Caco-2 (cell line): Measurements from ENCODE around the gene GABRG3. TPM values are rescaled to one million over a fixed set of nuclear protein-coding genes. Genes with fewer than 3 reads are reported as not detected.

ENCODE experiments used
- BruUV-seq: library from RNA; stranded (reverse); fragments of 400-500 nt; replicated peaks from 2 replicates; lab custom pipeline; 2021; lab: Mats Ljungman, UMichigan
- CTCF ChIA-PET: fragments of 300-600 bp; sonication (Branson Sonifier 250); formaldehyde crosslinking; loops from one replicate; lab custom pipeline; 2022; ENCODE audit warnings: antibody characterized with exemption; lab: Charles Lee
- POLR2A ChIA-PET: fragments of 300-600 bp; sonication (Branson Sonifier 250); formaldehyde crosslinking; loops from one replicate; lab custom pipeline; 2022; ENCODE audit warnings: antibody characterized with exemption; lab: Charles Lee
- DNase-seq, 2 experiments: peaks; one replicate each; pipeline versions ENCODE4 v3.0.0 to v3.0.0-alpha.2; 2020 to 2022
- H3K27me3 ChIP-seq: replicated peaks from 2 replicates; pipeline ENCODE4 v1.6.0; 2011; ENCODE audit warnings: low read length; ENCODE audit not compliant: control insufficient read depth, insufficient read depth
- H3K36me3 ChIP-seq: 2 replicates; pipeline ENCODE4 v1.5.1; 2011; ENCODE audit warnings: low read length; ENCODE audit not compliant: control insufficient read depth, insufficient read depth
- H3K4me1 ChIP-seq: fragments of 250-450 bp; sonication (Bioruptor Pico); 2 replicates; pipeline ENCODE4 v1.5.1; 2020; ENCODE audit warnings: mild to moderate bottlenecking
- H3K4me3 ChIP-seq: 2 replicates; pipeline ENCODE4 v1.5.1; 2011; ENCODE audit warnings: low read depth, mild to moderate bottlenecking, control low read depth, low read length
- H3K9me3 ChIP-seq: fragments of 250-450 bp; sonication (Bioruptor Pico); 2 replicates; pipeline ENCODE4 v1.5.1; 2020; ENCODE audit warnings: mild to moderate bottlenecking, moderate library complexity
- H3K27ac Mint-ChIP-seq: one replicate; pipeline ENCODE4 v1.8.0; 2022; ENCODE audit warnings: mixed read lengths; ENCODE audit not compliant: unreplicated experiment
- H3K27me3 Mint-ChIP-seq: one replicate; pipeline ENCODE4 v1.8.0; 2022; ENCODE audit warnings: mixed read lengths; ENCODE audit not compliant: insufficient read depth, unreplicated experiment
- H3K36me3 Mint-ChIP-seq: one replicate; pipeline ENCODE4 v1.8.0; 2022; ENCODE audit warnings: mild to moderate bottlenecking, mixed read lengths; ENCODE audit not compliant: insufficient read depth, unreplicated experiment
- H3K4me1 Mint-ChIP-seq: one replicate; pipeline ENCODE4 v1.8.0; 2022; ENCODE audit warnings: low read depth, mixed read lengths; ENCODE audit not compliant: unreplicated experiment
- H3K4me3 Mint-ChIP-seq: one replicate; pipeline ENCODE4 v1.8.0; 2022; ENCODE audit warnings: mild to moderate bottlenecking, moderate library complexity, mixed read lengths; ENCODE audit not compliant: unreplicated experiment
- H3K9me3 Mint-ChIP-seq: one replicate; pipeline ENCODE4 v1.8.0; 2022; ENCODE audit warnings: mixed read lengths; ENCODE audit not compliant: unreplicated experiment
- intact Hi-C: fragments of 100-400 bp; cut with micrococcal nuclease; formaldehyde crosslinking; loops from one replicate; pipeline ENCODE4 v1.10.0; 2022; ENCODE audit not compliant: unreplicated experiment
- total RNA-seq: library from RNA; stranded (reverse); gene quantifications from 2 replicates; pipeline ENCODE4 v1.2.3, GENCODE V29; 2022
- TF ChIP-seq, protein P1 (sequence below), 2 experiments: fragments of 200-600 bp in 1 of 2; IDR thresholded peaks; 1 replicate in 1 of 2; 2 replicates in 1 of 2; pipeline versions ENCODE4 v1.5.1 to v1.8.0; 2011 to 2022; ENCODE audit warnings: antibody characterized with exemption in 1 of 2, control low read depth in 1 of 2, inconsistent platforms in 1 of 2, low read depth in 1 of 2, low read length in 1 of 2, mild to moderate bottlenecking in 1 of 2, moderate library complexity in 1 of 2; ENCODE audit not compliant: insufficient read depth in 1 of 2, severe bottlenecking in 1 of 2, unreplicated experiment in 1 of 2

GABRG3 gene
- total RNA-seq, 1 experiment from 2014 or later: not detected

DNA sequence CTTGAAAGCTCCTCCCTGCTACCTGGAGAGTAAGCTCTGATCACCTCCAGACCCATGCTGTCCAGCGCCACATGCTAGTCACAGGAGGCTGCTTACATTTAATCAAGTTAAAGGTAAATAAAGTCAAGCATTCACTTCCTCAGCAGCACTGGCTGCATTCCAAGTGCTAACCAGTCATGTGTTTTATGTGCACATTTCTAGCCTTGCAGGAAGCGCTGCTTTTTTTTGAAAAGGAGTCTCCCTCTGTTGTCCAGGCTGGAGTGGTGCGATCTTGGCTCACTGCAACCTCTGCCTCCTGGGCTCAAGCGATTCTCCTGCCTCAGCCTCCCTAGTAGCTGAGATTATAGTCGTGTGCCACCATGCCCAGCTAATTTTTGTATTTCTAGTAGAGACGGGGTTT lies 279.2 kb downstream of the GABRG3 start:
- CTCF ChIA-PET: no interaction called here
- Mint-ChIP-seq H3K4me3 (no peak overlapping the region), H3K9me3 (no peaks in the 10 kb centered on the region), H3K27me3 (peaks cover 5% of the 10 kb centered on the region), H3K4me1 (no peaks in the 10 kb centered on the region), H3K36me3 (peaks cover 4% of the 10 kb centered on the region), H3K27ac (no peak overlapping the region)
- TF ChIP-seq, protein P1, sequence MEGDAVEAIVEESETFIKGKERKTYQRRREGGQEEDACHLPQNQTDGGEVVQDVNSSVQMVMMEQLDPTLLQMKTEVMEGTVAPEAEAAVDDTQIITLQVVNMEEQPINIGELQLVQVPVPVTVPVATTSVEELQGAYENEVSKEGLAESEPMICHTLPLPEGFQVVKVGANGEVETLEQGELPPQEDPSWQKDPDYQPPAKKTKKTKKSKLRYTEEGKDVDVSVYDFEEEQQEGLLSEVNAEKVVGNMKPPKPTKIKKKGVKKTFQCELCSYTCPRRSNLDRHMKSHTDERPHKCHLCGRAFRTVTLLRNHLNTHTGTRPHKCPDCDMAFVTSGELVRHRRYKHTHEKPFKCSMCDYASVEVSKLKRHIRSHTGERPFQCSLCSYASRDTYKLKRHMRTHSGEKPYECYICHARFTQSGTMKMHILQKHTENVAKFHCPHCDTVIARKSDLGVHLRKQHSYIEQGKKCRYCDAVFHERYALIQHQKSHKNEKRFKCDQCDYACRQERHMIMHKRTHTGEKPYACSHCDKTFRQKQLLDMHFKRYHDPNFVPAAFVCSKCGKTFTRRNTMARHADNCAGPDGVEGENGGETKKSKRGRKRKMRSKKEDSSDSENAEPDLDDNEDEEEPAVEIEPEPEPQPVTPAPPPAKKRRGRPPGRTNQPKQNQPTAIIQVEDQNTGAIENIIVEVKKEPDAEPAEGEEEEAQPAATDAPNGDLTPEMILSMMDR (IDR thresholded peaks at IDR 0.05; ENCODE audit: insufficient read depth in 1 of 2, low read depth in 1 of 2, low read length in 1 of 2, severe bottlenecking in 1 of 2, unreplicated experiment in 1 of 2): no peak
- no peaks in the 10 kb centered on the region for H3K36me3 ChIP-seq
- no peak for DNase-seq
- POLR2A ChIA-PET: no interaction called here
- H3K27me3 ChIP-seq: no peaks in the 10 kb centered on the region
- intact Hi-C loops: no loop called here
- no peaks in the 10 kb centered on the region for H3K4me1 ChIP-seq
- H3K9me3 ChIP-seq: no peaks in the 10 kb centered on the region
- H3K4me3 ChIP-seq: no peak overlapping the region
- no TSS peak for BruUV-seq

DNA sequence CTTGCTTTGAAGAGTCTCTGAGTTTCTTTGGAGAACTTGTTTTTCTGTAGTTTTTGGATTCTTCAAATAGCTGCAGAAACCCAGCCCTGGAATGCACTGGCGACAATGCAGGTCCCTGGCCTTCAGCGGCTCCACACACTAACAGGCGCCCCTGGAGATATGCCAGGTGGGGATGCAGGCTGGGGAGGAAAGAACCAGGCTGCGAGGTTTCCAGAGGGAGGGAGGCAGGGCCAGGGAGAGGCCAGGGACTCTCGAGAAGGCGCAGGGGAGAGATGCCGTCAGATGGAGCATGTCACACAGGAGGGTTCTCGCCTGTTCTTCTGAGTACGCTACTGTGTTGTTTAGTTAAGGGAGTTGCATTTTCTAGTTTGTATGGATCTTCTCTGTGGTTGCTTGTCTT lies 283.1 kb downstream of the GABRG3 start:
- Mint-ChIP-seq H3K36me3 (no peaks in the 10 kb centered on the region), H3K4me1 (no peaks in the 10 kb centered on the region), H3K27ac (no peak overlapping the region), H3K9me3 (peaks cover 7% of the 10 kb centered on the region), H3K4me3 (no peak overlapping the region), H3K27me3 (no peaks in the 10 kb centered on the region)
- ChIA-PET POLR2A (no interaction called here), CTCF (no interaction called here)
- TF ChIP-seq, protein P1 (IDR thresholded peaks at IDR 0.05; ENCODE audit: insufficient read depth in 1 of 2, low read depth in 1 of 2, low read length in 1 of 2, severe bottlenecking in 1 of 2, unreplicated experiment in 1 of 2): no peak
- Histone ChIP-seq H3K36me3 (no peaks in the 10 kb centered on the region), H3K4me3 (no peak overlapping the region), H3K4me1 (no peaks in the 10 kb centered on the region), H3K9me3 (no peaks in the 10 kb centered on the region), H3K27me3 (no peaks in the 10 kb centered on the region)
- no peak for DNase-seq
- intact Hi-C loops: no loop called here
- BruUV-seq: no TSS peak

DNA sequence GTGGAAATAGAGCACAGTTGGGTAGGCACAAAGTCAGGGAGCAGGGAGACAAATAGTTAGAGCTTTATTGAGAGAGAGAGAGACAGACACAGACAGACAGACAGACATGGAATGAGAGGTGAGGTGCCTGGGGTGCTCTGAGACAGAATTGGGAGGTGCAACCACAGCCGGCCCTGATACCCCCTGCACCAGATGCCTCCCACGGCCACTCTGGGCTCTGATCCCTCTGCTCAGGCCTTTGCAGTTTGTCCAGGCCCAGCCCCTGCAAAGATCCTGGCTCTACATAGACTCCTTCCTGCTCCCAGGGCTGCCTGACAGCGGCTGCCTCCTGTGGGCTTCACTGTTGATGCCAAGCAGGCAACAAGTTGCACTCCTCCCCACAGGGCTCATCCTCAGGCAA lies 283.8 kb downstream of the GABRG3 start:
- Histone ChIP-seq H3K9me3 (no peaks in the 10 kb centered on the region), H3K4me1 (no peaks in the 10 kb centered on the region), H3K27me3 (no peaks in the 10 kb centered on the region), H3K4me3 (no peak overlapping the region), H3K36me3 (no peaks in the 10 kb centered on the region)
- no peaks in the 10 kb centered on the region for H3K27me3 Mint-ChIP-seq
- no TSS peak for BruUV-seq
- H3K27ac Mint-ChIP-seq: no peak overlapping the region
- H3K4me1 Mint-ChIP-seq: no peaks in the 10 kb centered on the region
- intact Hi-C loops: no loop called here
- H3K9me3 Mint-ChIP-seq: peaks cover 13% of the 10 kb centered on the region
- DNase-seq: no peak
- ChIA-PET POLR2A (no interaction called here), CTCF (no interaction called here)
- H3K36me3 Mint-ChIP-seq: no peaks in the 10 kb centered on the region
- TF ChIP-seq, protein P1 (IDR thresholded peaks at IDR 0.05; ENCODE audit: insufficient read depth in 1 of 2, low read depth in 1 of 2, low read length in 1 of 2, severe bottlenecking in 1 of 2, unreplicated experiment in 1 of 2): no peak
- H3K4me3 Mint-ChIP-seq: no peak overlapping the region
